VCaP (cell line): ENCODE measurements around the gene HS3ST5.
"Not testable (repeated sequence)": the region's sequence is repeated elsewhere in the genome, so short reads cannot be mapped to it uniquely, and the experiment has no call there.

ENCODE experiments used
- H3K27ac ChIP-seq: fragments of 450-650 bp; 2 replicates; pipeline ENCODE4 v1.5.1; 2017
- TF ChIP-seq, protein P1 (sequence below): fragments of 450-650 bp; conservative IDR thresholded peaks from 2 replicates; pipeline ENCODE4 v1.5.1; 2017; ENCODE audit warnings: mild to moderate bottlenecking, moderate library complexity

The HS3ST5 gene

DNA sequence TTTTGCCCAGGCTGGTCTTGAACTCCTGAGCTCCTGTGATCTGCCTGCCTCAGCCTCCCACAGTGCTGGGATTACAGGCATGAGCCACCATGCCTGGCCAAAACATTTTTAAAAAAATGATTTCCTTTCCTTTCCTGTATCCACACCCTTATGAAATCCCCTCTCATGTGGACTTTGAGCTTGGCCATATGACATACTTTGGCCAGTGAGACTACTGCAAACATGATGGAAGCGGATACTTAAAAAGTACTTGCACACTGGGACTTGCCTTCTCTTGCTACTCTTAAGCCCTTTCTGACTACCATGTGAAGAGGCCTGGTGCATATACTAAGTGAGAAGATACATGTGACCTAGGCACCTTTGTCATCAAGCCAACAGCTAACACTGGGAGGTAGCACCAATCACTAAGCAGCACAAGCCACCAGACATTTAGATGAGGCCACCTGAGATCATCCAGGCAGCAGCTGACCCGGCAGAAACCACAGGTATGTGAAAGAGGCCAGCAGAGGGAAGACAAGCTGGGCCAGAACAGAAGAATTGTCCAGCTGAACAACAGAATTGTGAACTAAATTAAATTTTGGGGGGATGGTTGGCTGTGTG lies 293.4 kb downstream of the HS3ST5 start:
- TF ChIP-seq, protein P1, sequence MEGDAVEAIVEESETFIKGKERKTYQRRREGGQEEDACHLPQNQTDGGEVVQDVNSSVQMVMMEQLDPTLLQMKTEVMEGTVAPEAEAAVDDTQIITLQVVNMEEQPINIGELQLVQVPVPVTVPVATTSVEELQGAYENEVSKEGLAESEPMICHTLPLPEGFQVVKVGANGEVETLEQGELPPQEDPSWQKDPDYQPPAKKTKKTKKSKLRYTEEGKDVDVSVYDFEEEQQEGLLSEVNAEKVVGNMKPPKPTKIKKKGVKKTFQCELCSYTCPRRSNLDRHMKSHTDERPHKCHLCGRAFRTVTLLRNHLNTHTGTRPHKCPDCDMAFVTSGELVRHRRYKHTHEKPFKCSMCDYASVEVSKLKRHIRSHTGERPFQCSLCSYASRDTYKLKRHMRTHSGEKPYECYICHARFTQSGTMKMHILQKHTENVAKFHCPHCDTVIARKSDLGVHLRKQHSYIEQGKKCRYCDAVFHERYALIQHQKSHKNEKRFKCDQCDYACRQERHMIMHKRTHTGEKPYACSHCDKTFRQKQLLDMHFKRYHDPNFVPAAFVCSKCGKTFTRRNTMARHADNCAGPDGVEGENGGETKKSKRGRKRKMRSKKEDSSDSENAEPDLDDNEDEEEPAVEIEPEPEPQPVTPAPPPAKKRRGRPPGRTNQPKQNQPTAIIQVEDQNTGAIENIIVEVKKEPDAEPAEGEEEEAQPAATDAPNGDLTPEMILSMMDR = no peak
- peak overlapping the region; percentile 98 for H3K27ac ChIP-seq

DNA sequence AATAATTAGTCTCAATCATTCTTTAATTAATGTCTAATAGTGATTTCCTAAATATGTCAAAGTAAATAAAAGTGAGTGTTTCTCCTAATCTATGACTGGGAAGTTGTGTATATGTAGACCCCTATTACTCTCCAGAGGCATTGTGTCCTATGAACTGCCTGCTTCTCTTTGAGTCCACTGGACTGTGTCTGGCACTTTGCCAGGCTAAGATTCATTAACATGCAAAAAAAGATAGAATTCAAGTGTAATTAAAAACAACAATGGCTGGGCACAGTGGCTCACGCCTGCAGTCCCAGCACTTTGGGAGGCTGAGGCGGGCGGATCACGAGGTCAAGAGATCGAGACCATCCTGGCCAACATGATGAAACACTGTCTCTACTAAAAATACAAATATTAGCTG lies 298.3 kb downstream of the HS3ST5 start:
- not testable (repeated sequence) for H3K27ac ChIP-seq

DNA sequence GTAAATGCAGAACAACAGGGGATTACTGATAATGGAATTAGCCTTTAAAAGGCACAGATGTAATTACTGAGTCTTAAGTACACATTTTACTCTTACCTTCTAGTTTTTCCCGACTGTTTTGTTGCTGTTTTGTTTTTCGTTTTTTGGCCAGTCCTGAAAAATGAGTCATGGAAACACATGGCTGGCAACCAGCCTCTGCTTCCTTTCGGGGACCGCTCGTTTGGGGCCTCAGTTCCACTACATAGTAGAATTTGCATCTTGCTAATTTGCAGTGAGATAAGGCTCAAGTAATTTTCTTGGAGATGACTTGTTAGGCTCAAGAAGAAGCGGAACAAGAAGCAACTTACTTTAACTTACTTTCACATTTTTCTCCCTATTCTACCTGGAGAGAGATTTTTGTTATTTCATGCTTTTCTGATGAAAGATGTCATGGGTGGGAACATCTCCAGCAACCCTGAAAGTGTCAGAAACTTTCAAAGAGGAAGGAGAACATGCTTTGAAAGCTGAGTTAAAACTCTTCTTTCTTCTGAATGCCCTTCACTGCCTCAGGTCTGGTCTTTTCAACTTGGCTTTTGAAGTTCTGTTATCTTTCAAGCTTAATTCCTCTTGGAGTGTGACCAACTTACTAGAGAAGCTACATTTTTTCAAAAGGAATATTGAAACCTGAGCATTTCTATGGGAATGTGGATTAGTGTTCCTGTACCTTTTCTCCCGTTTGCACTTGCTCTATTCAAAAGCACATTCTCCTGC lies 300.4 kb downstream of the HS3ST5 start:
- H3K27ac ChIP-seq = no peak overlapping the region
- TF ChIP-seq, protein P1 = no peak

DNA sequence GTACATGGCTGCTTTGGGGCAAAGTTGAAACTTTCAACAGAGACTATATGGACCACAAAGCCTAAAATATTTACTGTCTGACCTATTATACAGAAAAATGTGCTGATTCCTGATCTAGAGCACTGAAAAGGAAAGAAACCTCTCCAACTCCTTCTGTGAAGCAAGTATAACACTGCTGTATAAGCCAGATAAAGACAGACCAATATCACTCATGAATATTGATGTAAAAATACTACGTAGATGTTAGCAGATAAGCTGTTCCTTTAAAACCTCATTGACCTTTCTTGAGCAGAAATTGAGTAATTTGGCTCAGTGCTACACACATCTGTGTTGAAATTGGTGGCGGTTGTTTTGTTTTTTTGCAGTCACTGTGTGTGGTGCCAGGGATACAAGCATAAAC lies 302.0 kb downstream of the HS3ST5 start:
- TF ChIP-seq, protein P1 = no peak
- no peak overlapping the region for H3K27ac ChIP-seq

DNA sequence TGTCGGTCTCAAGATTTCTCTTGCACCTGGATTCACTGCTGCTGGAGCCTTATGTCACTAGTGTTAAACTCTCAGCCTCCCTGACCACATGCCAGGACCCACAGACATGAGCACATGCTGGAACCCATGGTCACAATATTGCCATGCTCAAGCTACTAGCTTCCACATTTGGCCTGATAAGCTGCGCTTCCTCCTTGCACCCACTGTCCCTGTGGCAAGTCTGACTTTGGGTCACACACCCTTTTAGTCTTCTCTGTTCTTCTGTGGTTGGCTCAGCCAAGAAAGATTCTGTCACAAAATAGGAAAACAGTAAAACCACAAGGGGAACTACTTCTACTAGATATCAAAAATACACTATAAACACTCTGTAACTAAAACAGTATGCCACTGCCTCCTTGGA lies 303.0 kb downstream of the HS3ST5 start:
- no peak overlapping the region for H3K27ac ChIP-seq
- TF ChIP-seq, protein P1 = no peak

DNA sequence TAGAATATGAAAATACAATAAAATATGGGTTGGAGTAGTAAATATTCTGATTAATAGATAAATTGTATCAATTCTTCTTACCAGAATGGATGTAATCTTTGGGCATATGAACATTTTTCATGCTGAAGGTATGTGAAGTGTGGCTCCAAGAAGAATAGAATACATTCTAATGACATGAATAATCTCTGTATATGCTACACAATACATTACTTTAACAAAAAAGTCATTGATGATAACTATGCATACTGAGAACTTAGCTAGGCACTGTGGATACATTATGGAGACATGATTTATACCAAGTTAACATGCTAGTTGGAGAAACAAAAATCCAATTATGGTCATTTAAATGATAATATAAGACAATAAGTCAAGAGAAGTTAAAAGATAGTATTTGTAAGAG lies 309.2 kb downstream of the HS3ST5 start:
- TF ChIP-seq, protein P1 = no peak
- H3K27ac ChIP-seq = no peak overlapping the region

DNA sequence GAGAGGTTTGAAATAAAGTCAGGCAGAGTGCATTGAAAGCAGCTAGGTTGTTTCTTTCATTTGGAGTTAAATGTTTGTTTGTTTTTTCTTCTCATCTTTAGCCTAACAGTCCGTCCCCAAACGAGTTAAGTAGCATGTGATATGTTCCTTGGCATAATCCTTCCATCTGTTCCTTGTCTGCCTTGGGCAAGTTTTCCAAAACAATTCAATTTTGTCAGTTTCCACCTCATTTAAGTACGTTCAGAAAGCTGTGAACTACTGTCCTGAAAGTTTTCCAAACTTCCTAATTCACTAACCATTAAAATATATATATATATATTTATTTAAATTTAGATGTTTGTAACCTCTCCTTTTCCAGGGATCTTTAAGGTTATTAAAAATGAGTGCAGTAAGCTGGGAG lies 310.1 kb downstream of the HS3ST5 start:
- no peak overlapping the region for H3K27ac ChIP-seq

More for the DNA sequence above, 310.1 kb downstream of the HS3ST5 start:
- TF ChIP-seq, protein P1 = no peak
